Activated T-cell treated with anti-CD3 and anti-CD28 coated beads, Interleukin-2, amount 50 U/mL, for 4 hours (primary cell): ENCODE data around the gene CAPN2. TPM values are rescaled to one million over a fixed set of nuclear protein-coding genes. Genes with fewer than 3 reads are reported as not detected.

Source experiments
- ATAC-seq, 2 donors: fragments of 200-7000 bp; cut with Tn5 transposase; one replicate each; pipeline ENCODE4 v1.10.0; 2021
- DNase-seq: peaks from one replicate; pipeline ENCODE4 v3.0.0-alpha.2; 2020
- H3K27me3 Mint-ChIP-seq: one replicate; pipeline ENCODE4 v1.8.0; 2021; ENCODE audit warnings: low read depth, mixed read lengths
- H3K36me3 Mint-ChIP-seq: one replicate; pipeline ENCODE4 v1.8.0; 2022; ENCODE audit warnings: mixed read lengths; ENCODE audit not compliant: insufficient read depth
- H3K4me1 Mint-ChIP-seq: one replicate; pipeline ENCODE4 v1.8.0; 2021; ENCODE audit warnings: low read depth, mixed read lengths
- H3K4me3 Mint-ChIP-seq: one replicate; pipeline ENCODE4 v1.8.0; 2021; ENCODE audit warnings: mild to moderate bottlenecking, moderate library complexity, mixed read lengths
- H3K9me3 Mint-ChIP-seq: one replicate; pipeline ENCODE4 v1.8.0; 2021; ENCODE audit warnings: mixed read lengths
- total RNA-seq, 3 donors: library from RNA; stranded (reverse); gene quantifications; one replicate each; pipeline ENCODE4 v1.2.1, GENCODE V29; 2021

The CAPN2 gene
- total RNA-seq = 10 to 100 TPM; 19.0 to 25.1 (median 19.2) TPM

DNA sequence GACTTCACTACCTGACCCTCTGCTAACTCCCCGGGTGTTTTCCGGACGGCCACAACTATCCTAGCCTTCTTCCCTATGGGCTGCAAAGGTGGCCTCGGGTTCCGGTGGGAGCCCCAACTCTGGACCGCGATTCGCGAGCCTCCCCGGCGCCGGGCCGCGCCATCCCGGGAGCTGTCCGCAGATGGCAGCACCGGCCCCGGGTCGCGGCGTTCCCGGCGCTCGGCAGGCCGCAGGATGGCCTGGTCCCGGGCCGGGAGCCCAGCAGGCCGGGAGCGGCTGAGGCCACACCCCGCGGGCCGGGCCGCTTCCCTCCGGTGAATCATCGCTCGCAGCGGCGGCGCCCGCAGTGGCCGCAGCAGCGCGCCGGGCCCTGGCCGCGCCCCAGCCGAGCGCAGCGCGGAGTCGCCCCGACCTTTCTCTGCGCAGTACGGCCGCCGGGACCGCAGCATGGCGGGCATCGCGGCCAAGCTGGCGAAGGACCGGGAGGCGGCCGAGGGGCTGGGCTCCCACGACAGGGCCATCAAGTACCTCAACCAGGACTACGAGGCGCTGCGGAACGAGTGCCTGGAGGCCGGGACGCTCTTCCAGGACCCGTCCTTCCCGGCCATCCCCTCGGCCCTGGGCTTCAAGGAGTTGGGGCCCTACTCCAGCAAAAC lies at the start of gene CAPN2:
Gene CAPN2 (plus strand): TSS at position 346 of the 656 bp plus-strand sequence. CDS start 102 bp downstream, at position 448.
- DNase-seq (peak; percentile 44), ATAC-seq (peak; percentile 75 to 77)
- Mint-ChIP-seq H3K9me3 (no peaks in the 10 kb centered on the region), H3K4me3 (peak within 1 kb of the TSS; percentile 91), H3K27me3 (no peaks in the 10 kb centered on the region), H3K36me3 (peaks cover 6% of the 10 kb centered on the region), H3K4me1 (peaks cover 59% of the 10 kb centered on the region)

DNA sequence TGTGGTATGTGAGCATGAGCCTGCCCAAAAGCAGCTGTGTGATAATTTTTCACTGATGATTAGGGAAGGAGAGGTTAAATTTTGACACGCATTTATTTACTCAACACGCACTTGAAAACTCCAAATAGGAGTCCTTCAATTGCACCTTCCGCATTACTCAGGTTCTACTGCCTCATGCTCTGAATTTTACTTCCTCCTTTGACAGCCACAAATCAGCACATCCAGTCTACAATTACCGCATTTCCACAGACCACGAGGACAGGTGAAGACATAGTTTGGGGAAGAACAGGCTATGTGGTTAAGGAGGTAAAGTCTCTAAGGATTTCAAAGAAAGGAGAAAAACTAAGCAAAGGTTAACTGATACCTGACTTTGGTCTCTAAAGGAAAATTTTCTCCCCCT lies 49.4 kb upstream of the CAPN2 start:
- no peak overlapping the region for H3K4me3 Mint-ChIP-seq

DNA sequence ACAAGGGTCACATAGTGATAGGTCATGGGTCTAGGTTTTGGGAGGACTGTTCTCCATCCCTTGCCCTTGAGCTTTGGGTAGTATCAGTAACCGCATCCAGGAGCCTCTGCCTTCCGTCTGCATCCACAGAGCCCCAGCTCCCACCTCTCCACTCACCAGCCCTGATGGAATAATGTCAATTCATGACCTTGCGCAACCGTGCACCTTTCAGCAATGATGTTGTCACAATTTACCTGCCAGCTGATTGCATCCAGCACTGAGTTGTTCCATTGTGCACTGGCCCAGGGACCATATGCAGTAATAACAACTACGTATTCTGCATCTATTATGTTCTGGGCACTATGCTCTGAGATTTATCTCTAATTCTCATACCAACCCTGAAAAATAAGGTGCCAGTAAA lies 48.2 kb upstream of the CAPN2 start:
- no peaks in the 10 kb centered on the region for H3K36me3 Mint-ChIP-seq
- H3K4me3 Mint-ChIP-seq = no peak overlapping the region
- ATAC-seq = no peak

More for the DNA sequence above, 49.4 kb upstream of the CAPN2 start:
- Mint-ChIP-seq H3K27me3 (no peaks in the 10 kb centered on the region), H3K36me3 (no peaks in the 10 kb centered on the region), H3K4me1 (no peaks in the 10 kb centered on the region), H3K9me3 (no peaks in the 10 kb centered on the region)
- ATAC-seq (no peak), DNase-seq (no peak)

DNA sequence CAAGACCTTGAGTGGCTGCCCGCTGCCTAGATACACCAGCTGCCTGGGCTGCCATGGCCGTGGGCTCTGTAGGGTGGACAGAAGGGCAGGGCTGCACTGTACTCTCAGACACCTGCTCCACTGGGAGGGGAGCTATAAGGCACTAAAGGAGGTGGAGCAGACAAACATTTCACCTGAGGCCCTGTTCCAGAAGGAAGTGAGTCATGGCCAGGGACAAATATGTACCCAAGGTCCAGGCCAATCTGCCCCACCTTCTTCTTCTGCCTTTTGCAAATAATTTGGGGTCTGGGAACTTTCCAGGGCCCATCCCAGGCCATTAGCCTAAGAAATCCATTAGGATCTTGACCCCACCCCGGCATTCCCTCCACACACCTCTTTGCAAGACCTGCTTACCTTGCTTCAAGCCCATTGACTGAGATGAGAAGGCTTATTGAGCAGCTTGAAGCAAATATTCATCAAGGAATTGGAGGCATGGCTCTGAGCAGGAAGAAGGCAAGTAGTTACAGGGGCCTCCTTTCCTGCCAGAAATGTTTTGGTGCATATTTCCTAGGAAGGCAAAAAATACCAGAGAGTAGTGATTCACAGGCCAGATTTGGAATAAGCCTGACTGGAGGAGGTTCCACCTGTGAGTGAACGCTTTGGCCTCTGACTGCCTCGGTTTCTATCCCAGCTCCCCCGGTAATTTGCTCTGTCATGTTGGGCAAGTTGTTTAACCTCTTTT lies 46.6 kb upstream of the CAPN2 start, which contains the start of gene CAPN8:
Gene CAPN8 (minus strand): TSS at position 110 of the 721 bp plus-strand sequence. CDS start 55 bp downstream, at position 55.
- ATAC-seq = no peak
- Mint-ChIP-seq H3K4me1 (no peaks in the 10 kb centered on the region), H3K27me3 (no peaks in the 10 kb centered on the region), H3K36me3 (no peaks in the 10 kb centered on the region), H3K9me3 (no peaks in the 10 kb centered on the region), H3K4me3 (no peak within 1 kb of the TSS)
- no peak for DNase-seq

More for the DNA sequence above, 48.2 kb upstream of the CAPN2 start:
- no peaks in the 10 kb centered on the region for H3K27me3 Mint-ChIP-seq
- DNase-seq = no peak
- H3K4me1 Mint-ChIP-seq = no peaks in the 10 kb centered on the region
- no peaks in the 10 kb centered on the region for H3K9me3 Mint-ChIP-seq

DNA sequence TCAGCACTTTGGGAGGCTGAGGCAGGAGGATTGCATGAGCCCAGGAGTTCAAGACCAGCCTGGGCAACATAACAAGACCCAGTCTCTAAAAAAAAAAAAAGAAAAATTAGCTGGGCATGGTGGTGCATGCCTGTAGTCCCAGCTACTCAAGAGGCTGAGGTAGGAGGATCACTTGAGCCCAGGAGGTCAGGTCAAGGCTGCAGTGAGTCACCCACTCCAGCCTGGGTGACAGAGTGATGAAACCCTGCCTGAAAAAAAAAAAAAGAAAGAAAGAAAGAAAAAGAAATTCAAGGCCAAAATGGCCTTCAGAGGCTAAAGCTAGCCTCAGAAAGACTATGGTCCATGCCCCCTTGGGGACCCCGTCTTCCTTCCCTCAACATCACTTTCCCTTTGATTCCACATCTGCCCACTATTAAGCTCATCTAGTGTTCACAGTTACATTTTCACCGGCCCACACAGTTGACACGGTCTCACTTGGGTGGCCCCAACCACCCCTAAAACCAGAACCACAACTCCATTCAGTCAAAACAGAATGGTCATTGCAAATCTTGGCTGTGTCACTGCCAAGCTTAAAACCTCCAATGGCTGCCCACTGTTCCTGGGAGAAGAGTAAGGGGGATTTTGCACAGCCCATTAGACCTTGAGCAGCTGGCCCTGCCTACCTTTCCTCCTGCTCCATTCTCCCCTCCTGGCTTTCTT lies 44.7 kb upstream of the CAPN2 start:
- H3K4me1 Mint-ChIP-seq = no peaks in the 10 kb centered on the region
- no peaks in the 10 kb centered on the region for H3K27me3 Mint-ChIP-seq
- DNase-seq (no peak), ATAC-seq (no peak)
- H3K4me3 Mint-ChIP-seq = no peak overlapping the region
- H3K9me3 Mint-ChIP-seq = no peaks in the 10 kb centered on the region
- H3K36me3 Mint-ChIP-seq = no peaks in the 10 kb centered on the region

DNA sequence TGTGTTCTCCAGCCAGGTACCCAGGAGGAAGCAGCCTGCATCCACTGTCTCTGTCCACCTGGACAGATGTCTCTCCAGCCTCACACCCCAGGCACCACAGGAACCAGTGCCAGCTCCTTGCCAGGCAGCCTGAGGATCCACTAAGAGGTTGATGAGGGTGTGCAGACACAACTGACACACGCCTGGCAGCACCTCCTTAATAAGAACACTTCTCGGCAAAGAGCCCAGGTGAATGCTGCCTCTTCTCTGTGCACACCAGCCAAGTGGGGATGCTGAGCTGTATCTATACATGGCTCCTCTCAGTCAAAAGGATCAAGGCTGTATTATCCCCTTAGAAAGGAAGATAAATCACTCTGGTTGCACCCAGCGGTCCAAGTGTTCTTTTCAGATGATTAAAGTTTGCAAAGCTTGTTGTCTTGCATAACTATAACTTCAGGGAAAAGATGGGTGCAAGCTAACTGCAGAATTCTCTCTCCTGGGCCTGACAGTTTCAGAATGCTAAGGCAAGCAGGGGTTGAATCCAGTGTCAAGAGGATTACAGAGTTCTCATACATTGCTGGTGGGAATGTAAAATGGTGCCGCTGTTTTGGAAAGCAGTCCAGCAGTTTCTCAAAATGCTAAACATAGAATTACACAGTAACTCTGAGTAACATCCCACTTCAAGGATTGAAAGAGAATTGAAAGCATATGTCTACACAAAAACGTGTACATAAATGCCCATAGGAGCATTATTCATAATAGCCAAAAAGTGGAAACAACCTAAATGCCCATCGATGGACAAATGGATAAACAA lies 43.1 kb upstream of the CAPN2 start:
- H3K27me3 Mint-ChIP-seq = no peaks in the 10 kb centered on the region
- no peak for DNase-seq
- H3K36me3 Mint-ChIP-seq = no peaks in the 10 kb centered on the region

DNA sequence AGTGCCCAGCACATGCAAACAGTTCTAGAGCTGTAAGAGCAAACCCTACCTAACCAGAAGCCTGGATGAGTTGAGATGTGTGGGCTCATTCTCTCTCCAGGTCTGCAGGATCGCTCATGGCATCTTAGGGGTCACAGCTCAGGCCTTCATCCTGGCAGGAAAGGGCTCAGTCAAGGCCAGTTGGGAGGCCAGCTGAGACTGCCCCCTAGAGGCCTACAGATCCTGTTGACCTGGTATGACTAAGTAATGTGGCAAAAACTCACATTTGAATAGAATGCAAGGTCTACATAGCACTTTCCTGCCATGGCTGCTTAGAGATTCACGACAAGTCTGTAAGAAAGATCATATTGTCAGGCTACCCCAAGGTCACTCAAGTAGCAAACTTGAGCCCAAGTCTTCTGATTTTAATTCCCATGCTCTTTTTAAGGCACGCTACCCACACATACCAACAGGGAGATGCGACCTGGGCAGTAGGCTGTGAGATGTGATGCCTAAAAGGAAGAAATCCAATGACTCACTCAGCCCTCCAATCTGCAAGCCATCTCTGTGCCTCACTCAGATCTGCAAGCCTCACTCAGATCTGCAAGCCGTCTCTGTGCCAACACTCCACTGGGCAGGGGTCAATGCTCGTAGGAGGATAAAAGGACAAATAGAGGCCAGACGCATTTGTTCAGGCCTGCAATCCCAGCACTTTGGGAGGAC lies 41.7 kb upstream of the CAPN2 start:
- Mint-ChIP-seq H3K4me1 (no peaks in the 10 kb centered on the region), H3K4me3 (no peak overlapping the region), H3K9me3 (peaks cover 11% of the 10 kb centered on the region), H3K36me3 (no peaks in the 10 kb centered on the region), H3K27me3 (no peaks in the 10 kb centered on the region)
- ATAC-seq (no peak), DNase-seq (no peak)

More for the DNA sequence above, 43.1 kb upstream of the CAPN2 start:
- ATAC-seq = no peak
- Mint-ChIP-seq H3K4me3 (no peak overlapping the region), H3K9me3 (peaks cover under 1% of the 10 kb centered on the region), H3K4me1 (no peaks in the 10 kb centered on the region)

DNA sequence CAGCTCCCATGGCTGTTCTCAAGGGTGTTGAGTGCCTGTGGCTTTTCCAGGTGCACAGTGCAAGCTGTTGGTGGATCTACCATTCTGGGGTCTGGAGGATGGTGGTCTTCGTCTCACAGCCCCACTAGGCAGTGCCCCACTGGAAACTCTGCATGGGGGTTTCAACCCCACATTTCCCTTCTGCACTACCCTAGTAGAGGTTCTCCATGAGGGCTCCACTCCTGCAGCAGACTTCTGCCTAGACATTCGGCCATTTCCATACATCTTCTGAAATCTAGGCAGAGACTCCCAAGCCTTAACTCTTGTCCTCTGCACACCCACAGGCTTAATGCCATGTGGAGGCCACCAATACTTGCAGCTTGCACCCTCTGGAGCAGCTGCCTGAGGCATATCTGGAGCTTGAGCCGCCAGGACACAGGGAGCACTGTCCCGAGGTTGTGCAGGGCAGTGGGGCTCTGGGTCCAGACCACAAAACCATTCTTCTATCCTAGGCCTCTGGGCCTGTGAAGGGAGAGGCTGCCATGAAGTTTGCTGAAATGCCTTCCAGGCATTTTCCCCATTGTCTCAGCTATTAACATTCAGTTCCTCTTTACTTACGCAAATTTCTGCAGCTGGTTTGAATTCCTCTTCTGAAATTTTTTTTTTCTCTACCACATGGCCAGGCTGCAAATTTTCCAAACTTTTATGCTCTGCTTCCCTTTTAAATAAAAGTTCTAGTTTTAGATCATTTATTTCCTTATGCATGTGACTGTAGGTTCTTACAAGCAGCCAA lies 38.0 kb upstream of the CAPN2 start:
- DNase-seq (no peak), ATAC-seq (no peak)
- no peaks in the 10 kb centered on the region for H3K27me3 Mint-ChIP-seq
- H3K9me3 Mint-ChIP-seq = peaks cover 15% of the 10 kb centered on the region
- H3K4me1 Mint-ChIP-seq = no peaks in the 10 kb centered on the region
- no peak overlapping the region for H3K4me3 Mint-ChIP-seq
- H3K36me3 Mint-ChIP-seq = peaks cover 2% of the 10 kb centered on the region

DNA sequence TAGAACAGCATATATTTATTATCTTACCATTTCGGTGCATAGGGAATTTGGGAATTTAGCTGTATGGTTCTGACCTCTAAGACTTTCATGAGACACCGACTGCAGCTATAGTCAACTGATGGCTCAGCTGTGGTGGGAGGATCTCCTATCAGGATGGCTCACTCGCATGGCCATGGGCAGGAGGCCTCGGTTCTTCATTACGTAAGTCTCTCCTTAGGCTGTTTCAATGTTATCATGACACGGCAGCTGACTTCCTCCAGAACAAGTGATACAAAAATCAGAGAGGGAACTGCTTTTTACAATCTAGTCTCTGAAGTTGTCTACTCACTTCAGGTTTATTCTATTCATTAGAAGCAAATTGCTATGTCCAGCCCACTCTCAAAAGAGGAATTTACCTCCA lies 33.5 kb upstream of the CAPN2 start:
- Mint-ChIP-seq H3K4me3 (no peak overlapping the region), H3K27me3 (peaks cover 7% of the 10 kb centered on the region), H3K4me1 (no peaks in the 10 kb centered on the region), H3K9me3 (peaks cover 15% of the 10 kb centered on the region), H3K36me3 (peaks cover 2% of the 10 kb centered on the region)
- DNase-seq (no peak), ATAC-seq (no peak)

DNA sequence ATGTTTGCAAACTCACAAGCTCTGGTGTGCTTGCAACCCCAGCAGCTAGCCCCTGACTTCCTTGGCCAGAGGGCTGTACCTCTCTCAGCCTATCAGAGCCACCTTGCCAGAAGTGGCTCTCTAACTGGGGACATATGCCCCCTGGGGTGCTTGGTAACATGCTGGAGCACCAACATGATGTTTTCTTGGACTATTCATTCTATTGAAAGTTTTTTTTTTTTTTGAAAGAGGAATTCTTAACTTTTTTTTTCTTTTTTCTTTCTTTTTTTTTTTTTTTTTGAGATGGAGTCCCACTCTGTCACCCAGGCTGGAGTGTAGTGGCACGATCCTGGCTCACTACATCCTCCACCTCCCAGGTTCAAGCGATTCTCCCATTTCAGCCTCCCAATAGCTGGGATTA lies 32.2 kb upstream of the CAPN2 start:
- Mint-ChIP-seq H3K4me3 (no peak overlapping the region), H3K4me1 (no peaks in the 10 kb centered on the region), H3K9me3 (peaks cover 5% of the 10 kb centered on the region), H3K27me3 (peaks cover 7% of the 10 kb centered on the region), H3K36me3 (peaks cover 2% of the 10 kb centered on the region)
- no peak for ATAC-seq
- DNase-seq = no peak

DNA sequence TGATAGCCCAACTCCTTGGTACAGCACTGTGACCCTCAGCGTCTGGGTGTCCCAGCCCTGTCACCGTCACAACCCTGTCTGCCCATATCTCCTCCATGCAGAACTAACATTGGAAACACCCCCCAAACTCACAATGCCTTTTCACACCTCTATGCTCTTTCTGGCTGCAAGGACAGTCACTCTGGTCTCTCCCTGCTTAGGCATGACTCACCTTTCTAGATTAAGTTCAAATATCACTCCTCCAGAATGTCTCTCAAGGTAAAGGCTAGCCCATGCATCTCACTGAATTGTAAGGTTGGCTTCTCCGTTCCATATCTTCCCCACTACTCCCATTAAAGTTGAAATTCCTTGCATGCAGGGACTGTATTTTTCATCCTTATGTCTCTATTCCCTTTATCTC lies 29.8 kb upstream of the CAPN2 start:
- no peaks in the 10 kb centered on the region for H3K4me1 Mint-ChIP-seq
- no peak overlapping the region for H3K4me3 Mint-ChIP-seq
- DNase-seq (no peak), ATAC-seq (peak in 1 of 2 donors; percentile 34)
- peaks cover under 1% of the 10 kb centered on the region for H3K9me3 Mint-ChIP-seq
- H3K36me3 Mint-ChIP-seq = no peaks in the 10 kb centered on the region
- peaks cover 7% of the 10 kb centered on the region for H3K27me3 Mint-ChIP-seq

DNA sequence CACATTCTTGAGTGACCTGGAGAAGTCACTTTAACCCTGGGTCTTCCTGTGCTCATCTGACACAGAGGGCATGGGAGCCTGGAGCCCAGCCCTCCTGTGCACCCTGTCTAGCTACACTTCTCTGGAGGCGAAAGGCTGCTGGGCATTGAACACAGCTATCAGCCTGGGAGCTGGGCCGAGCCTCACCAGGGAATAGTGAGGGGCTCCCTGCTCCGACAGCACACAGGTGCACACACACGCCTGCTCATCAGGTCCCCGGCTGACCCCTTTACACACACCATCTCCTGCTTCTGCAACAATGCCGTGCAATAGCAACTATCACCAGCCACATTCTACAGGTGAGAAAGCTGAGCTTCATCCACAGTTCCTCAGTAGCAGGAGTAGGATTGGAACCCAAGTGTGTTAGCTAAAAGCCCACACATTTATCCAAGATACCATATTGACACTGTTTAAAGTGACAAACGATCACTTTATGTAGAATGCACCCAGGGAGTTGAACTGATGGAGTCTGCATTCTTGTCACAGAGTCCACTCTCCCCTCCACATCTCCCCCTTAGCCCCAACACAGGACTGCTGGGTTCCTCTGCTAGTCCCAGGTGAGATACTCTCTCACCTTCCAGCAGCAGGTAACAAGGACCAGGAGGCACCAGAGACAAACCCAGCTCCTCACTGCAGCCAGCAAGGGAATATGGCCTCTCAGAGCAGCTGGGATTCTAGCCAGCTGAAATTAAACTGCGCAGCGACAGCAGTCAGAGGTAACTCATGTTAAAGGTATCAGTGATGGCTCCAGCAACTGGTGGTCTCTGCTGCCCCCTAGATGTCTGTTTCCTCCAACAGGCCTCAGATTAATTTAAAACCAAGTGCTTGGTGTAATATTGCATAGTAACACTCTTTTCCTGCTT lies 28.5 kb upstream of the CAPN2 start:
- H3K4me3 Mint-ChIP-seq = no peak overlapping the region
- peaks cover 2% of the 10 kb centered on the region for H3K36me3 Mint-ChIP-seq
- H3K4me1 Mint-ChIP-seq = no peaks in the 10 kb centered on the region
- ATAC-seq (peak; percentile 70 to 75), DNase-seq (peak; percentile 49)
- peaks cover 5% of the 10 kb centered on the region for H3K9me3 Mint-ChIP-seq
- H3K27me3 Mint-ChIP-seq = peaks cover 7% of the 10 kb centered on the region
